GM19240 (cell line): Measurements from ENCODE around the gene SPANXC.
"Not testable (repeated sequence)": the region's sequence is repeated elsewhere in the genome, so short reads cannot be mapped to it uniquely, and the experiment has no call there.

Source experiments
- DNase-seq: peaks from one replicate; pipeline ENCODE4 v3.0.0; 2011; ENCODE audit warnings: low spot score; ENCODE audit not compliant: insufficient read length

The SPANXC gene, protein sequence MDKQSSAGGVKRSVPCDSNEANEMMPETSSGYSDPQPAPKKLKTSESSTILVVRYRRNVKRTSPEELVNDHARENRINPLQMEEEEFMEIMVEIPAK

DNA sequence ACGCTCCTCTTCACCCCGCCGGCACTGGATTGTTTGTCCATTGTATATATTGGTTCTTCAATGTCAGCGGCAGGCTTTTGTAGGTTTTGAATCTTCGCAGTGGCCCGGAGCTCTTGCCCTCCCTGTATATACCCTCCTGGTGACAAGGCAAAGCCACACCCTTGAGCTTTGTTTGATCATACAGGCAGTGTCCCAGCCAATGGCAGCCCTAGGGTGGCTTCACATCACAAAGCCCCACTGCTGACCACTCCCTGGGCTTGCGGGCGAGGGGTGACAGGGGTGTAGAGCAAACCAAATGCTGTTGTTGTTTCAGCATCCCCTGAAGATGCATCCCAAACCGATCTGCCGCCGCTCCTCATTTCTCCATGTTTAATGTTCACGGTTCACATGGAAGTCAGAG is at the start of gene SPANXC:
Gene SPANXC, minus strand, starts transcription at position 101 of the 400 bp plus-strand sequence. Its CDS starts 60 bp downstream, at position 41.
- DNase-seq: not testable (repeated sequence)

DNA sequence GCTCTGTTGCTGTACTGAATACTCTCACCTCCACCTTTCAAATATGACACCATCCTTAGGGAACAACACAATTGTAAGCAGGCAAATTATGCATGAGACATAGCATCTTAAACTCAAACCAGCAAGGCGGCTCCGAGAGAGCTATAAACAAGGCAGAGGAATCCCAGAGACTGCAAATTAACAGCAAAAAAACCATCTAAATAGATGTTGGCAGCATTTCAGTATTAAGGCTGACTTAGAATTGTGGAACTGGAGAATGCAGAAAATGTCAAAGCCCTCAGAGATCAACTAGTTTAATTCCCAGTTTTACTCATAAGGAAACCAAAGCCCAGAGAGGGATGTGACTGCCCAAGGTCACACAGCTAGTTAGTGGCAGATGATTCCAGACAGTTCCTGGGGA is 37.2 kb upstream of the SPANXC start:
- DNase-seq: no peak

DNA sequence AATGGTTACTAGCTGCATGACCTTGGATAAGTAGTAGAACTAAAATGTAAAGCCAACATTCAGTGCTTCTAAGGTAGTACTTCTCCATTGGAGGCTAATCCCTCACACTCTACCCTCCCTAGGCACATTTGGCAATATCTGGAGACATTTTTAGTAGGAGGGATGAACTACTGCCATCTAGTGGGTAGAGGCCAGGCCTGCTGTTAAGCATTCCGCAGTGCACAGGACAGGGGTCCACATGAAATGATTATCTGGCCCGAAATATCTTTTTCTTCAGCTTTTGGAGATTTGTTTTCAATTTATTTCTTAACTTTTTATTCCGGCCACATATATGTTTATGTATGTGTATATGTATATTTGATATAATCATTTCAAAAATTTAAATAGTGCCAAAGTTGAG is 36.0 kb upstream of the SPANXC start:
- DNase-seq: no peak

DNA sequence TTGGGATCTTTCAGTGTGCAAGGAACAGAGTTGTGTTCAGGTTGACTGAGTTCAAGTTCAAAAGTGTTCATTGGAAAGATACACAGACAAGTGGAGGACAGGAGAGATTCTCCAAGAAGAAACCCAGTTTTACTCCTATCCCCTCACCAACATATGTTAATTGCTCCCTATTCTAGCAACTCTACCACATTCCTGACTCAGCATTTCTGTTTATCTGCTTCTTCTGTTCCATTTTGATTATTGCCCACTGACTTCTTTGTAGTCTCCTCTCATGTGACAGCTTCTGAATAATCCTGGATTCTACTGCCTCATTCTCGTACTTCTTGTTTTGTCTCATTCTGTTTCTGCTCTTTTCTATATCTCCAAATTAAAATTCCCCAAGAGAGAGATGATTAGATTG is 15.8 kb upstream of the SPANXC start:
- DNase-seq: no peak

DNA sequence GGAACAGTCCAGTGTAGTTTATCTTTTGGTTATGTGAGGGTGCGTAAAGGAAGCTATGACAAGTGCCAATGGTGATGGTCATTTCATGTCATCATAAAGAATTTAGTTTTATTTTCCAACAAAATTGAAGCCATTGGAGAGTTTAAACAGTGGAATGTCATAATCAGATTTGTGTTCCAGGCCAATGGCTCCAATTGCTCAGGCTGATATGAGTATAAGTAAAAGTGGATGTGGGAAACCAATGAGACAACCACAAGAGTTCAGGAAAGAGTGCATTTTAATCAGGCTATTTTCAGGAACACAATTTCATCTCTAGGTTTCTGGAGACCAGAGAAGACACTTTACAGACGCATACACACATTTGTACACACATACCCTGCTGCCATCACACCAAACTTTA is 20.7 kb downstream of the SPANXC start:
- DNase-seq: no peak

DNA sequence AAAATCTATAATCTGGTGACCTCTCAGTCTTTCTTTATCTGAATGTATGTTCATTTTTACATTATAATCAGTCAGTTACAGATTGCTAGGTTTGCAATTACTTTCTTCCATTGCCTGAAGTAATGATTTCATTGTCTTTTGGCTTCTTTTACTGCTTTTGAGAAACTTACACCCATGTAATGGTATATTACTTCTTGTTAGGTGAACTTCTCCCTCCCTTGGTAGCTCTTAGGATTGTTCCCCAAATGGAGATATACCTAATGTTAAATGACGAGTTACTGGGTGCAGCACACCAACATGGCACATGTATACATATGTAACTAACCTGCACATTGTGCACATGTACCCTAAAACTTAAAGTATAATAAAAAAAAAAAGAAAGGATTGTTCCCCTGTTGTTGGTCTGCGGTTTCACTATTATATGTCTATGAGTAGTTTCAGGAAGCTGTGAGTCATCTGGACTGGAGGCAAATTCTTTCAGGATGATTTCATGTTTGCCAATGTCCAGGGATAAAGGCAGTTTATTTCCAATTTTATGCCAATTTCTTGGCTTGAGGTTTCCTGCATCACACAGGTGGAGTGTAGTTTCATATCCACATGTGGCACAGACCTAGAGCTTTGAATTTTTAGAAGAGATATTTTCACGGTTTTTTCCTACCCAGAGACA is 21.8 kb downstream of the SPANXC start:
- DNase-seq: no peak

DNA sequence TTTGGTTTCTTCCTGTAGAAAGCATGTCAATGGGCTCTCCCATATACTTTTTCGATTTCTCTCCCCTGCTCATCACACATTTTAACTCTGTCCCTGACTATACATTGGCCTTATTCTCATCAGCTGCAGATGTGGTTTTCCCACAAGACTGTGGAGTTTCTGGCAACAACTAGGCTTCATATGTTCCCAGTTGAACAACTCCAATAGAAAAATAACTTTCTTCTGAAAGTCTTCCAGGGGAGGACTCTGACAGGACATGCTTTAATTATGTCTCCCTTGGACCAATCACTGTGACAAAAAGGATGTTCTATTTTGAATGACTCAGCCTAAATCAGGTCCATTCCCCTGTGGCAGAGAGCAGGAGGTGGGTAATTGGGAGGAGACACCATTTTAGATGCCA is 28.1 kb downstream of the SPANXC start:
- no peak for DNase-seq

DNA sequence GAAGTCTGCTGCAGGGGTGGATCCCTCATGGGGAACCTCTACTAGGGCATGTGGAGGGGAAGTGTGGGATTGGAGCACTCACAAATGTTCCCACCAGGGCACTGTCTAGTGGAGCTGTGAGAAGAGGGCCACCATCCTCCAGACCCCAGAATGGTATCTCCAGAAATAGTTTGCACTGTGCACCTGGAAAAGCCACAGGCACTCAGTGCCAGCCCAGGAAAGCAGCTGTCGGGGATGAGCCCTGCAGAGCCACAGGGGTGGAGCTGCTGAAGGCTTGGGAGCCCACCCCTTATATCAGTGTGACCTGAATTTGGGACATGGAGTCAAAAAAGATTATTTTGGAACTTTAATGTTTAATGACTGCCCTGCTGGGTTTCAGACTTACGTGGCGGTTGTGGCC is 40.4 kb downstream of the SPANXC start:
- DNase-seq: no peak
